Activated CD8-positive, alpha-beta T cell treated with anti-CD3 and anti-CD28 coated beads, Interleukin-2, amount 10 ng/mL, durations not matched to agents 7 days and 5 days (primary cell): ENCODE results near the gene NUDT5. TPM values are rescaled to one million over a fixed set of nuclear protein-coding genes. Genes with fewer than 3 reads are reported as not detected.
A peak's percentile ranks its signal among the peaks of the same experiment; 100 is the strongest.

Source experiments
- ATAC-seq: fragments of 150-1000 bp; cut with Tn5 transposase; one replicate; pipeline ENCODE4 v1.10.0; 2021; ENCODE audit warnings: moderate library complexity
- CTCF ChIA-PET: fragments of 350-600 bp; sonication (Branson Sonifier 250); formaldehyde crosslinking; loops from one replicate; lab custom pipeline; 2021; ENCODE audit warnings: antibody characterized with exemption; lab: Charles Lee
- POLR2A ChIA-PET: fragments of 350-600 bp; sonication (Branson Sonifier 250); formaldehyde crosslinking; loops from one replicate; lab custom pipeline; 2021; ENCODE audit warnings: antibody characterized with exemption; lab: Charles Lee
- DNase-seq: peaks from one replicate; pipeline ENCODE4 v3.0.0-alpha.2; 2020
- H3K27ac Mint-ChIP-seq: one replicate; pipeline ENCODE4 v1.8.0; 2021; ENCODE audit warnings: mild to moderate bottlenecking, mixed read lengths
- H3K27me3 Mint-ChIP-seq: one replicate; pipeline ENCODE4 v1.8.0; 2021; ENCODE audit warnings: low read depth, mixed read lengths
- H3K36me3 Mint-ChIP-seq: one replicate; pipeline ENCODE4 v1.8.0; 2021; ENCODE audit warnings: low read depth, mixed read lengths
- H3K4me1 Mint-ChIP-seq: one replicate; pipeline ENCODE4 v1.8.0; 2021; ENCODE audit warnings: low read depth, mixed read lengths
- H3K4me3 Mint-ChIP-seq: one replicate; pipeline ENCODE4 v1.8.0; 2021; ENCODE audit warnings: mild to moderate bottlenecking, mixed read lengths
- H3K9me3 Mint-ChIP-seq: one replicate; pipeline ENCODE4 v1.8.0; 2022; ENCODE audit warnings: mixed read lengths; ENCODE audit not compliant: insufficient read depth
- total RNA-seq, 2 experiments: library from RNA; stranded (reverse); gene quantifications; one replicate each; pipeline ENCODE4 v1.2.3, GENCODE V29; 2021

The NUDT5 gene
- total RNA-seq, 2 experiments from 2014 or later, result 94.8 to 97.8 TPM

- ATAC-seq, result peak; percentile 40
- peak; percentile 27 for DNase-seq
- Mint-ChIP-seq H3K36me3 (peaks cover 55% of the 10 kb centered on the region), H3K4me3 (no peak overlapping the region), H3K27ac (peak overlapping the region; percentile 68), H3K27me3 (no peaks in the 10 kb centered on the region), H3K9me3 (no peaks in the 10 kb centered on the region), H3K4me1 (peaks cover 51% of the 10 kb centered on the region)
- ChIA-PET CTCF (interaction anchor here (0.8 to 13.1 kb wide), 3 partner anchors 14 to 510 kb away, joined by 3 to 102 read pairs (median 3); no protein-coding TSS in a partner anchor), POLR2A (no interaction called here)
Measured at GRCh38 chr10:12201543-12201942, 5.9 kb upstream of the NUDT5 start.

- DNase-seq (no peak), ATAC-seq (no peak)
- Mint-ChIP-seq H3K9me3 (no peaks in the 10 kb centered on the region), H3K4me1 (peaks cover 52% of the 10 kb centered on the region), H3K27ac (no peak overlapping the region), H3K36me3 (peaks cover 59% of the 10 kb centered on the region), H3K27me3 (no peaks in the 10 kb centered on the region), H3K4me3 (no peak overlapping the region)
- ChIA-PET CTCF (interaction anchor here (0.9 to 13.1 kb wide), 2 partner anchors 14 to 284 kb away, joined by 3 to 102 read pairs; no protein-coding TSS in a partner anchor), POLR2A (no interaction called here)
Measured at GRCh38 chr10:12200850-12201249, 5.2 kb upstream of the NUDT5 start.

GRCh38 chr10:12198156-12198555, 2.5 kb upstream of the NUDT5 start:
- Mint-ChIP-seq H3K27ac (no peak overlapping the region), H3K4me3 (peak overlapping the region; percentile 53), H3K4me1 (peaks cover 60% of the 10 kb centered on the region), H3K9me3 (no peaks in the 10 kb centered on the region), H3K27me3 (no peaks in the 10 kb centered on the region), H3K36me3 (peaks cover 57% of the 10 kb centered on the region)
- no peak for DNase-seq
- no peak for ATAC-seq
- POLR2A ChIA-PET, result interaction anchor here (1.6 kb wide), 1 partner anchor 68 kb away, joined by 5 read pairs; no protein-coding TSS in a partner anchor
- CTCF ChIA-PET, result interaction anchor here (0.8 to 13.1 kb wide), 3 partner anchors 14 to 415 kb away, joined by 3 to 102 read pairs (median 3); no protein-coding TSS in a partner anchor

- Mint-ChIP-seq H3K9me3 (no peaks in the 10 kb centered on the region), H3K36me3 (peaks cover 56% of the 10 kb centered on the region), H3K27me3 (no peaks in the 10 kb centered on the region), H3K27ac (peak overlapping the region; percentile 98), H3K4me3 (peak overlapping the region; percentile 93), H3K4me1 (peaks cover 57% of the 10 kb centered on the region)
- no peak for DNase-seq
- ChIA-PET POLR2A (interaction anchor here (0.9 to 2.2 kb wide), 5 partner anchors 9 to 67 kb away, joined by 3 to 19 read pairs (median 9); no protein-coding TSS in a partner anchor), CTCF (interaction anchor here (1.3 to 13.1 kb wide), 5 partner anchors 10 to 74 kb away, joined by 3 to 102 read pairs (median 5); no protein-coding TSS in a partner anchor)
- no peak for ATAC-seq
Measured at GRCh38 chr10:12196531-12197211, 980 bp upstream of the NUDT5 start.

GRCh38 chr10:12195281-12195602, 449 bp downstream of the NUDT5 start:
- ATAC-seq (peak; percentile 7), DNase-seq (no peak)
- CTCF ChIA-PET, result interaction anchor here (0.9 to 13.1 kb wide), 5 partner anchors 9 to 65 kb away, joined by 3 to 102 read pairs (median 4); no protein-coding TSS in a partner anchor
- POLR2A ChIA-PET, result interaction anchor here (0.9 to 2.7 kb wide), 10 partner anchors 8 to 1105 kb away, joined by 3 to 19 read pairs (median 6); partner anchors contain the start of genes PHYH and UPF2
- H3K36me3 Mint-ChIP-seq, result peaks cover 47% of the 10 kb centered on the region
- peak overlapping the region; percentile 98 for H3K27ac Mint-ChIP-seq
- no peaks in the 10 kb centered on the region for H3K9me3 Mint-ChIP-seq
- no peaks in the 10 kb centered on the region for H3K27me3 Mint-ChIP-seq
- H3K4me3 Mint-ChIP-seq, result peak overlapping the region; percentile 93
- peaks cover 53% of the 10 kb centered on the region for H3K4me1 Mint-ChIP-seq

- POLR2A ChIA-PET, result interaction anchor here (1.0 to 2.7 kb wide), 6 partner anchors 8 to 152 kb away, joined by 3 to 19 read pairs (median 10); partner anchors contain the start of gene UPF2
- ATAC-seq, result no peak
- peak; percentile 58 for DNase-seq
- peaks cover 47% of the 10 kb centered on the region for H3K36me3 Mint-ChIP-seq
- no peaks in the 10 kb centered on the region for H3K9me3 Mint-ChIP-seq
- H3K4me1 Mint-ChIP-seq, result peaks cover 53% of the 10 kb centered on the region
- peak overlapping the region; percentile 93 for H3K4me3 Mint-ChIP-seq
- H3K27me3 Mint-ChIP-seq, result no peaks in the 10 kb centered on the region
- H3K27ac Mint-ChIP-seq, result peak overlapping the region; percentile 98
- CTCF ChIA-PET, result interaction anchor here (1.9 to 13.1 kb wide), 2 partner anchors 8 to 20 kb away, joined by 12 to 102 read pairs; no protein-coding TSS in a partner anchor
Measured at GRCh38 chr10:12194752-12195271, 879 bp downstream of the NUDT5 start.

GRCh38 chr10:12193193-12193592, 2.5 kb downstream of the NUDT5 start:
- Mint-ChIP-seq H3K9me3 (no peaks in the 10 kb centered on the region), H3K27ac (no peak overlapping the region), H3K36me3 (peaks cover 40% of the 10 kb centered on the region), H3K4me3 (no peak overlapping the region), H3K4me1 (peaks cover 44% of the 10 kb centered on the region), H3K27me3 (no peaks in the 10 kb centered on the region)
- no peak for ATAC-seq
- CTCF ChIA-PET, result interaction anchor here (0.8 to 0.9 kb wide), 2 partner anchors 10 to 19 kb away, joined by 3 to 4 read pairs; no protein-coding TSS in a partner anchor
- no peak for DNase-seq
- POLR2A ChIA-PET, result interaction anchor here (0.6 to 1.1 kb wide), 4 partner anchors 11 to 517 kb away, joined by 3 to 7 read pairs (median 4); no protein-coding TSS in a partner anchor

GRCh38 chr10:12191715-12192114, 4.0 kb downstream of the NUDT5 start:
- Mint-ChIP-seq H3K36me3 (peaks cover 49% of the 10 kb centered on the region), H3K27ac (no peak overlapping the region), H3K9me3 (no peaks in the 10 kb centered on the region), H3K27me3 (no peaks in the 10 kb centered on the region), H3K4me3 (no peak overlapping the region), H3K4me1 (peaks cover 49% of the 10 kb centered on the region)
- CTCF ChIA-PET, result interaction anchor here (1.7 kb wide), 1 partner anchor 23 kb away, joined by 9 read pairs; no protein-coding TSS in a partner anchor
- ATAC-seq (no peak), DNase-seq (no peak)
- POLR2A ChIA-PET, result no interaction called here

GRCh38 chr10:12189426-12189825, 6.3 kb downstream of the NUDT5 start:
- DNase-seq (no peak), ATAC-seq (no peak)
- ChIA-PET POLR2A (no interaction called here), CTCF (interaction anchor here (0.8 kb wide), 1 partner anchor 26 kb away, joined by 3 read pairs; no protein-coding TSS in a partner anchor)
- Mint-ChIP-seq H3K27me3 (no peaks in the 10 kb centered on the region), H3K9me3 (no peaks in the 10 kb centered on the region), H3K27ac (no peak overlapping the region), H3K4me1 (peaks cover 51% of the 10 kb centered on the region), H3K4me3 (no peak overlapping the region), H3K36me3 (peaks cover 52% of the 10 kb centered on the region)

- H3K4me3 Mint-ChIP-seq, result no peak overlapping the region
- H3K27me3 Mint-ChIP-seq, result no peaks in the 10 kb centered on the region
- ATAC-seq (no peak), DNase-seq (no peak)
- H3K9me3 Mint-ChIP-seq, result no peaks in the 10 kb centered on the region
- ChIA-PET CTCF (no interaction called here), POLR2A (no interaction called here)
- H3K4me1 Mint-ChIP-seq, result peaks cover 46% of the 10 kb centered on the region
- H3K36me3 Mint-ChIP-seq, result peaks cover 50% of the 10 kb centered on the region
- no peak overlapping the region for H3K27ac Mint-ChIP-seq
Measured at GRCh38 chr10:12188656-12189055, 7.0 kb downstream of the NUDT5 start.

GRCh38 chr10:12187321-12187905, 8.3 kb downstream of the NUDT5 start:
- no peak overlapping the region for H3K27ac Mint-ChIP-seq
- H3K4me1 Mint-ChIP-seq, result peaks cover 40% of the 10 kb centered on the region

More at GRCh38 chr10:12187321-12187905, 8.3 kb downstream of the NUDT5 start:
- ChIA-PET CTCF (interaction anchor here (2.7 kb wide), 1 partner anchor 8 kb away, joined by 12 read pairs; the partner anchor contains the start of genes CDC123 and NUDT5), POLR2A (interaction anchor here (2.1 kb wide), 1 partner anchor 8 kb away, joined by 11 read pairs; the partner anchor contains the start of genes CDC123 and NUDT5)
- no peaks in the 10 kb centered on the region for H3K9me3 Mint-ChIP-seq
- H3K27me3 Mint-ChIP-seq, result no peaks in the 10 kb centered on the region
- H3K4me3 Mint-ChIP-seq, result no peak overlapping the region
- DNase-seq, result no peak
- peaks cover 51% of the 10 kb centered on the region for H3K36me3 Mint-ChIP-seq
- no peak for ATAC-seq
